Measurements from ENCODE around the gene KPNB1. TPM values are rescaled to one million over a fixed set of nuclear protein-coding genes. Genes with fewer than 3 reads are reported as not detected.

Gene KPNB1
- total and polyA plus RNA-seq, 4 donors = 40.1 to 258 (median 158) TPM

GRCh38 chr17:47719411-47720152 is 69.9 kb downstream of the KPNB1 start:
- no peak for TF ChIP-seq CTCF (IDR thresholded peaks at IDR 0.05; ENCODE audit: control extremely low read depth, extremely low read depth)
- Histone ChIP-seq H3K9me3 (ENCODE audit: control insufficient read depth in 4 of 4, insufficient read depth in 3 of 4, low read length in 3 of 4) (no peaks in the 10 kb centered on the region), H3K9ac (ENCODE audit: insufficient read depth in 1 of 2, low read length in 2 of 2) (no peak overlapping the region), H3K27ac (ENCODE audit: low read depth in 1 of 2, low read length in 1 of 2) (no peak overlapping the region), H3K4me1 (ENCODE audit: control insufficient read depth in 5 of 5, insufficient read depth in 5 of 5, low read length in 5 of 5) (peaks cover 0 to 6% (median 0%) of the 10 kb centered on the region in 5 donors), H3K27me3 (ENCODE audit: control insufficient read depth in 3 of 3, insufficient read depth in 3 of 3, low read length in 2 of 3) (peaks cover 0 to 53% (median 36%) of the 10 kb centered on the region in 3 donors), H3K36me3 (ENCODE audit: control insufficient read depth in 4 of 4, insufficient read depth in 4 of 4, low read length in 4 of 4) (no peaks in the 10 kb centered on the region), H3K4me3 (no peak overlapping the region)
- 39 to 56% methylated on average over 9 of the region's 9 CpGs for WGBS, 2 donors
- DNase-seq (no peak), ATAC-seq (ENCODE audit: insufficient read depth, low FRiP score) (no peak)

GRCh38 chr17:47720196-47720595 is 70.5 kb downstream of the KPNB1 start:
- Histone ChIP-seq H3K9ac (ENCODE audit: insufficient read depth in 1 of 2, low read length in 2 of 2) (no peak overlapping the region), H3K4me3 (no peak overlapping the region), H3K9me3 (ENCODE audit: control insufficient read depth in 4 of 4, insufficient read depth in 3 of 4, low read length in 3 of 4) (no peaks in the 10 kb centered on the region), H3K4me1 (ENCODE audit: control insufficient read depth in 5 of 5, insufficient read depth in 5 of 5, low read length in 5 of 5) (peaks cover 0 to 6% (median 0%) of the 10 kb centered on the region in 5 donors), H3K27ac (ENCODE audit: low read depth in 1 of 2, low read length in 1 of 2) (no peak overlapping the region), H3K36me3 (ENCODE audit: control insufficient read depth in 4 of 4, insufficient read depth in 4 of 4, low read length in 4 of 4) (no peaks in the 10 kb centered on the region), H3K27me3 (ENCODE audit: control insufficient read depth in 3 of 3, insufficient read depth in 3 of 3, low read length in 2 of 3) (peaks cover 0 to 56% (median 36%) of the 10 kb centered on the region in 3 donors)
- DNase-seq = no peak
- 55 to 67% methylated on average over 11 of the region's 11 CpGs for WGBS, 2 donors
- TF ChIP-seq CTCF (IDR thresholded peaks at IDR 0.05; ENCODE audit: control extremely low read depth, extremely low read depth) = no peak
- no peak for ATAC-seq (ENCODE audit: insufficient read depth, low FRiP score)

GRCh38 chr17:47720754-47721533 is 71.2 kb downstream of the KPNB1 start:
- Histone ChIP-seq H3K9me3 (ENCODE audit: control insufficient read depth in 4 of 4, insufficient read depth in 3 of 4, low read length in 3 of 4) (no peaks in the 10 kb centered on the region), H3K27me3 (ENCODE audit: control insufficient read depth in 3 of 3, insufficient read depth in 3 of 3, low read length in 2 of 3) (peaks cover 0 to 56% (median 36%) of the 10 kb centered on the region in 3 donors), H3K9ac (ENCODE audit: insufficient read depth in 1 of 2, low read length in 2 of 2) (no peak overlapping the region), H3K4me3 (no peak overlapping the region), H3K36me3 (ENCODE audit: control insufficient read depth in 4 of 4, insufficient read depth in 4 of 4, low read length in 4 of 4) (no peaks in the 10 kb centered on the region), H3K4me1 (ENCODE audit: control insufficient read depth in 5 of 5, insufficient read depth in 5 of 5, low read length in 5 of 5) (peaks cover 0 to 6% (median 0%) of the 10 kb centered on the region in 5 donors), H3K27ac (ENCODE audit: low read depth in 1 of 2, low read length in 1 of 2) (no peak overlapping the region)
- ATAC-seq (ENCODE audit: insufficient read depth, low FRiP score) (peak; percentile 44), DNase-seq (no peak)
- WGBS, 2 donors = 12 to 24% methylated on average over 36 of the region's 36 CpGs
- TF ChIP-seq CTCF (IDR thresholded peaks at IDR 0.05; ENCODE audit: control extremely low read depth, extremely low read depth) = no peak

Data from lung (tissue), 12 donors.